HG03521 (cell line): ENCODE measurements around the gene DNAJC11.
A peak's percentile ranks its signal among the peaks of the same experiment; 100 is the strongest.
"Not testable (repeated sequence)": the region's sequence is repeated elsewhere in the genome, so short reads cannot be mapped to it uniquely, and the experiment has no call there.

Source experiments
- ATAC-seq: cut with Tn5 transposase; IDR thresholded peaks from one replicate; pipeline ENCODE4 v1.9.1; 2021; ENCODE audit warnings: mild to moderate bottlenecking, moderate library complexity; ENCODE audit not compliant: unreplicated experiment

The DNAJC11 gene

GRCh38 chr1:6701437-6702153 is at the start of gene DNAJC11:
TSS of gene DNAJC11 (minus strand) at chr1:6701816. CDS start at chr1:6701800, 16 bp downstream.
- peak; percentile 95 for ATAC-seq

GRCh38 chr1:6750490-6750889 is 48.9 kb upstream of the DNAJC11 start:
- ATAC-seq, result no peak

- ATAC-seq, result no peak
Observed at GRCh38 chr1:6747674-6748073, 46.1 kb upstream of the DNAJC11 start.

- no peak for ATAC-seq
Observed at GRCh38 chr1:6745073-6745472, 43.5 kb upstream of the DNAJC11 start.

GRCh38 chr1:6743189-6744101 is 41.8 kb upstream of the DNAJC11 start:
- no peak for ATAC-seq

- not testable (repeated sequence) for ATAC-seq
Observed at GRCh38 chr1:6742676-6743188, 41.1 kb upstream of the DNAJC11 start.

- no peak for ATAC-seq
Observed at GRCh38 chr1:6738987-6739676, 37.5 kb upstream of the DNAJC11 start.

GRCh38 chr1:6732942-6733341 is 31.3 kb upstream of the DNAJC11 start:
- no peak for ATAC-seq

GRCh38 chr1:6731905-6732304 is 30.3 kb upstream of the DNAJC11 start:
- no peak for ATAC-seq

GRCh38 chr1:6730880-6731279 is 29.3 kb upstream of the DNAJC11 start:
- no peak for ATAC-seq

- ATAC-seq, result no peak
Observed at GRCh38 chr1:6730473-6730872, 28.9 kb upstream of the DNAJC11 start.

GRCh38 chr1:6727535-6727934 is 25.9 kb upstream of the DNAJC11 start:
- ATAC-seq, result no peak

GRCh38 chr1:6726253-6726652 is 24.6 kb upstream of the DNAJC11 start:
- no peak for ATAC-seq

GRCh38 chr1:6724517-6725141 is 23.0 kb upstream of the DNAJC11 start:
- no peak for ATAC-seq

GRCh38 chr1:6723621-6724428 is 22.2 kb upstream of the DNAJC11 start:
- no peak for ATAC-seq

- no peak for ATAC-seq
Observed at GRCh38 chr1:6711174-6711573, 9.6 kb upstream of the DNAJC11 start.

- ATAC-seq, result no peak
Observed at GRCh38 chr1:6704746-6705145, 3.1 kb upstream of the DNAJC11 start.

- ATAC-seq, result no peak
Observed at GRCh38 chr1:6703016-6703415, 1.4 kb upstream of the DNAJC11 start.

GRCh38 chr1:6700853-6701436 is 671 bp downstream of the DNAJC11 start:
- no peak for ATAC-seq

- not testable (repeated sequence) for ATAC-seq
Observed at GRCh38 chr1:6699915-6700314, 1.7 kb downstream of the DNAJC11 start.
